ENCODE measurements around the gene TBC1D21.

The TBC1D21 gene

GRCh38 chr15:73832657-73833056, 40.7 kb upstream of the TBC1D21 start:
- Histone ChIP-seq H3K4me2 (ENCODE audit: low read length) (no peak overlapping the region), H3K4me3 (ENCODE audit: low read length) (no peak overlapping the region), H3K9me2 (replicated peaks; ENCODE audit: control insufficient read depth, low read length) (no peaks in the 10 kb centered on the region), H3K9me3 (ENCODE audit: control insufficient read depth, insufficient read depth, low read length) (no peaks in the 10 kb centered on the region), H4K20me1 (ENCODE audit: control insufficient read depth, insufficient read depth, low read depth, low read length) (no peaks in the 10 kb centered on the region), H3K36me3 (ENCODE audit: control insufficient read depth, low read length) (no peaks in the 10 kb centered on the region), H3K27ac (ENCODE audit: low read depth, low read length) (no peak overlapping the region), H3K27me3 (ENCODE audit: control insufficient read depth, low read length) (no peaks in the 10 kb centered on the region), H3K4me1 (ENCODE audit: control insufficient read depth, low read length) (no peaks in the 10 kb centered on the region), H3K79me2 (ENCODE audit: control insufficient read depth, low read length) (no peaks in the 10 kb centered on the region), H3F3A (ENCODE audit: control insufficient read depth, insufficient read depth) (no peaks in the 10 kb centered on the region)
- TF ChIP-seq CTCF (IDR thresholded peaks at IDR 0.05; ENCODE audit: low read depth, low read length, poor library complexity, severe bottlenecking) (no peak), EZH2phosphoT487 (IDR thresholded peaks at IDR 0.05; ENCODE audit: borderline replicate concordance, low read length) (no peak)

- no peaks in the 10 kb centered on the region for H3K4me1 ChIP-seq (ENCODE audit: control insufficient read depth, low read length)
- H3K36me3 ChIP-seq (ENCODE audit: control insufficient read depth, low read length) = no peaks in the 10 kb centered on the region
- no peaks in the 10 kb centered on the region for H3K27me3 ChIP-seq (ENCODE audit: control insufficient read depth, low read length)
- H3K9me2 ChIP-seq (replicated peaks; ENCODE audit: control insufficient read depth, low read length) = no peaks in the 10 kb centered on the region
- no peaks in the 10 kb centered on the region for H4K20me1 ChIP-seq (ENCODE audit: control insufficient read depth, insufficient read depth, low read depth, low read length)
- no peak overlapping the region for H3K27ac ChIP-seq (ENCODE audit: low read depth, low read length)
- no peaks in the 10 kb centered on the region for H3K9me3 ChIP-seq (ENCODE audit: control insufficient read depth, insufficient read depth, low read length)
- H3K4me2 ChIP-seq (ENCODE audit: low read length) = no peak overlapping the region
- no peak for TF ChIP-seq CTCF (IDR thresholded peaks at IDR 0.05; ENCODE audit: low read depth, low read length, poor library complexity, severe bottlenecking)
- no peak for TF ChIP-seq EZH2phosphoT487 (IDR thresholded peaks at IDR 0.05; ENCODE audit: borderline replicate concordance, low read length)
- no peaks in the 10 kb centered on the region for H3K79me2 ChIP-seq (ENCODE audit: control insufficient read depth, low read length)
- H3F3A ChIP-seq (ENCODE audit: control insufficient read depth, insufficient read depth) = no peaks in the 10 kb centered on the region
- no peak overlapping the region for H3K4me3 ChIP-seq (ENCODE audit: low read length)
Measured at GRCh38 chr15:73836845-73837244, 36.5 kb upstream of the TBC1D21 start.

- Histone ChIP-seq H4K20me1 (ENCODE audit: control insufficient read depth, insufficient read depth, low read depth, low read length) (no peaks in the 10 kb centered on the region), H3F3A (ENCODE audit: control insufficient read depth, insufficient read depth) (no peaks in the 10 kb centered on the region), H3K36me3 (ENCODE audit: control insufficient read depth, low read length) (no peaks in the 10 kb centered on the region), H3K27ac (ENCODE audit: low read depth, low read length) (no peak overlapping the region), H3K79me2 (ENCODE audit: control insufficient read depth, low read length) (no peaks in the 10 kb centered on the region), H3K4me3 (ENCODE audit: low read length) (no peak overlapping the region), H3K9me2 (replicated peaks; ENCODE audit: control insufficient read depth, low read length) (no peaks in the 10 kb centered on the region), H3K27me3 (ENCODE audit: control insufficient read depth, low read length) (no peaks in the 10 kb centered on the region), H3K4me1 (ENCODE audit: control insufficient read depth, low read length) (no peaks in the 10 kb centered on the region), H3K9me3 (ENCODE audit: control insufficient read depth, insufficient read depth, low read length) (no peaks in the 10 kb centered on the region), H3K4me2 (ENCODE audit: low read length) (no peak overlapping the region)
- no peak for TF ChIP-seq EZH2phosphoT487 (IDR thresholded peaks at IDR 0.05; ENCODE audit: borderline replicate concordance, low read length)
Measured at GRCh38 chr15:73838831-73839426, 34.4 kb upstream of the TBC1D21 start.

- TF ChIP-seq CTCF (IDR thresholded peaks at IDR 0.05; ENCODE audit: low read depth, low read length, poor library complexity, severe bottlenecking) = no peak
- no peak for TF ChIP-seq EZH2phosphoT487 (IDR thresholded peaks at IDR 0.05; ENCODE audit: borderline replicate concordance, low read length)
- no peaks in the 10 kb centered on the region for H3K9me3 ChIP-seq (ENCODE audit: control insufficient read depth, insufficient read depth, low read length)
- H3K9me2 ChIP-seq (replicated peaks; ENCODE audit: control insufficient read depth, low read length) = no peaks in the 10 kb centered on the region
- H3K4me1 ChIP-seq (ENCODE audit: control insufficient read depth, low read length) = no peaks in the 10 kb centered on the region
- H3K27ac ChIP-seq (ENCODE audit: low read depth, low read length) = no peak overlapping the region
- no peak overlapping the region for H3K4me3 ChIP-seq (ENCODE audit: low read length)
- H3K27me3 ChIP-seq (ENCODE audit: control insufficient read depth, low read length) = no peaks in the 10 kb centered on the region
- no peak overlapping the region for H3K4me2 ChIP-seq (ENCODE audit: low read length)
- H3K36me3 ChIP-seq (ENCODE audit: control insufficient read depth, low read length) = no peaks in the 10 kb centered on the region
- no peaks in the 10 kb centered on the region for H3K79me2 ChIP-seq (ENCODE audit: control insufficient read depth, low read length)
- H3F3A ChIP-seq (ENCODE audit: control insufficient read depth, insufficient read depth) = no peaks in the 10 kb centered on the region
- no peaks in the 10 kb centered on the region for H4K20me1 ChIP-seq (ENCODE audit: control insufficient read depth, insufficient read depth, low read depth, low read length)
Measured at GRCh38 chr15:73839699-73840377, 33.5 kb upstream of the TBC1D21 start.

Measured in DOHH2 (cell line).